HL-60 (cell line): ENCODE data around the gene PRDM1.

Source experiments
- REST ChIP-seq: IDR thresholded peaks from 2 replicates; pipeline ENCODE4 v1.6.1; 2012; ENCODE audit warnings: low read depth; ENCODE audit not compliant: insufficient replicate concordance
- SPI1 ChIP-seq: IDR thresholded peaks from 2 replicates; pipeline ENCODE4 v1.6.1; 2012; ENCODE audit warnings: low read depth, mild to moderate bottlenecking, borderline replicate concordance
- TF ChIP-seq, protein P1 (sequence below): IDR thresholded peaks from one replicate; pipeline ENCODE4 v1.5.1; 2011; ENCODE audit warnings: low read length, control low read depth, inconsistent platforms; ENCODE audit not compliant: insufficient read depth

- TF ChIP-seq, protein P1, sequence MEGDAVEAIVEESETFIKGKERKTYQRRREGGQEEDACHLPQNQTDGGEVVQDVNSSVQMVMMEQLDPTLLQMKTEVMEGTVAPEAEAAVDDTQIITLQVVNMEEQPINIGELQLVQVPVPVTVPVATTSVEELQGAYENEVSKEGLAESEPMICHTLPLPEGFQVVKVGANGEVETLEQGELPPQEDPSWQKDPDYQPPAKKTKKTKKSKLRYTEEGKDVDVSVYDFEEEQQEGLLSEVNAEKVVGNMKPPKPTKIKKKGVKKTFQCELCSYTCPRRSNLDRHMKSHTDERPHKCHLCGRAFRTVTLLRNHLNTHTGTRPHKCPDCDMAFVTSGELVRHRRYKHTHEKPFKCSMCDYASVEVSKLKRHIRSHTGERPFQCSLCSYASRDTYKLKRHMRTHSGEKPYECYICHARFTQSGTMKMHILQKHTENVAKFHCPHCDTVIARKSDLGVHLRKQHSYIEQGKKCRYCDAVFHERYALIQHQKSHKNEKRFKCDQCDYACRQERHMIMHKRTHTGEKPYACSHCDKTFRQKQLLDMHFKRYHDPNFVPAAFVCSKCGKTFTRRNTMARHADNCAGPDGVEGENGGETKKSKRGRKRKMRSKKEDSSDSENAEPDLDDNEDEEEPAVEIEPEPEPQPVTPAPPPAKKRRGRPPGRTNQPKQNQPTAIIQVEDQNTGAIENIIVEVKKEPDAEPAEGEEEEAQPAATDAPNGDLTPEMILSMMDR: no peak
- TF ChIP-seq REST (no peak), SPI1 (no peak)
Observed at GRCh38 chr6:106048336-106048735, 37.8 kb upstream of the PRDM1 start.
